Heart left ventricle (tissue), 13 donors: ENCODE measurements around the gene SEC22A.

Experiments used
- CTCF ChIP-seq, 12 donors: fragments of 200-600 bp; sonication (generic) in 4 of 12; IDR thresholded peaks; one replicate each; pipeline versions ENCODE4 v1.5.0 to v1.8.0; 2018 to 2022; ENCODE audit warnings: antibody characterized with exemption in 12 of 12, mild to moderate bottlenecking in 5 of 12
- POLR2A ChIP-seq, 2 donors: fragments of 450-650 bp; IDR thresholded peaks; one replicate each; pipeline ENCODE4 v1.6.1; 2017; ENCODE audit warnings: antibody characterized with exemption in 2 of 2, mild to moderate bottlenecking in 2 of 2, moderate library complexity in 2 of 2
- donor health status: ischemic (EF 13 %, LVEDD 7.1; RV severe dilation, severe dysfunction).
- donor health status: DM: no; HTN: yes; CAD: no.
- donor health status: DM: no; HTN: no; CAD: no.
- donor health status: ischemic (EF 25% LVEDD 6.9; RV normal size, moderate dysfunction).
- donor health status: ischemic (EF 25% LVEDD 5.7; RV mildly dilated, moderate dysfunction).
- donor health status: ischemic (EF 35%, LVEDD 5.7; RV mildly dilated, moderate dysfunction).
- donor health status: nonischemic (EF 11% LVEDD 7.7; RV severe dilation, severe dysfunction).
- donor health status: DM: yes; HTN: yes; CAD: no.
- donor health status: PGD.
- donor health status: ischemic (EF 29% LVEDD 5.4; RV normal size, mild dysfunction).
- donor health status: nonischemic (EF 23%, LVEDD 6.1; RV moderate dilation, normal function).

- TF ChIP-seq CTCF (IDR thresholded peaks at IDR 0.05) (no peak), POLR2A (IDR thresholded peaks at IDR 0.05) (no peak)
Measured at GRCh38 chr3:123305192-123305591, 103.4 kb downstream of the SEC22A start.
